Panc1 (cell line): ENCODE results near the gene ISM1. TPM values are rescaled to one million over a fixed set of nuclear protein-coding genes. Genes with fewer than 3 reads are reported as not detected.

Source experiments
- ATAC-seq: fragments of 200-7000 bp; cut with Tn5 transposase; 2 replicates; pipeline ENCODE4 v1.9.1; 2020; ENCODE audit warnings: mild to moderate bottlenecking, moderate library complexity
- BruUV-seq: library from RNA; stranded (reverse); fragments of 400-500 nt; replicated peaks from 2 replicates; lab custom pipeline; 2021; lab: Mats Ljungman, UMichigan
- CTCF ChIA-PET: fragments of 300-600 bp; sonication (Branson Sonifier 250); formaldehyde crosslinking; loops from one replicate; lab custom pipeline; 2022; ENCODE audit warnings: antibody characterized with exemption; lab: Charles Lee
- POLR2A ChIA-PET: fragments of 300-600 bp; sonication (Branson Sonifier 250); formaldehyde crosslinking; loops from one replicate; lab custom pipeline; 2022; ENCODE audit warnings: antibody characterized with exemption; lab: Charles Lee
- DNase-seq: peaks from one replicate; pipeline ENCODE4 v3.0.0-alpha.2; 2010; ENCODE audit warnings: low read depth, low spot score
- H3K27ac ChIP-seq: 2 replicates; pipeline ENCODE4 v1.5.1; 2011; ENCODE audit warnings: mild to moderate bottlenecking, low read length, inconsistent platforms
- H3K27me3 ChIP-seq: fragments of 200-500 bp; sonication (Bioruptor generic); 2 replicates; pipeline ENCODE4 v1.6.0; 2014; ENCODE audit warnings: low read length, inconsistent platforms; ENCODE audit not compliant: control insufficient read depth, insufficient read depth
- H3K36me3 ChIP-seq: fragments of 200-500 bp; sonication (Bioruptor generic); 2 replicates; pipeline ENCODE4 v1.5.1; 2014; ENCODE audit warnings: inconsistent platforms, mild to moderate bottlenecking, low read length, moderate library complexity; ENCODE audit not compliant: control insufficient read depth, insufficient read depth
- H3K4me1 ChIP-seq: 2 replicates; pipeline ENCODE4 v1.5.1; 2011; ENCODE audit warnings: inconsistent platforms, mild to moderate bottlenecking, low read length, moderate library complexity; ENCODE audit not compliant: control insufficient read depth, insufficient read depth
- H3K4me3 ChIP-seq, 2 experiments: 2 replicates each; pipeline ENCODE4 v1.5.1; 2011 to 2012; ENCODE audit warnings: low read depth in 2 of 2, low read length in 2 of 2, mild to moderate bottlenecking in 2 of 2, inconsistent platforms in 1 of 2, moderate library complexity in 1 of 2
- H3K9me3 ChIP-seq: fragments of 200-500 bp; sonication (Bioruptor generic); 2 replicates; pipeline ENCODE4 v1.5.1; 2014; ENCODE audit warnings: low read depth, mild to moderate bottlenecking, inconsistent platforms, low read length, moderate library complexity; ENCODE audit not compliant: control insufficient read depth, insufficient read depth
- CTCF ChIP-seq: fragments of 450-650 bp; IDR thresholded peaks from 2 replicates; pipeline ENCODE4 v1.5.1; 2017; ENCODE audit warnings: mild to moderate bottlenecking
- POLR2AphosphoS5 ChIP-seq: IDR thresholded peaks from 2 replicates; pipeline ENCODE4 v1.6.1; 2012; ENCODE audit warnings: mild to moderate bottlenecking, low read depth, low read length, moderate library complexity
- REST ChIP-seq, 2 experiments: IDR thresholded peaks; 2 replicates each; pipeline ENCODE4 v1.6.1; 2011 to 2012; ENCODE audit warnings: low read depth in 2 of 2, control low read depth in 1 of 2, low read length in 1 of 2, mild to moderate bottlenecking in 1 of 2, moderate library complexity in 1 of 2; ENCODE audit not compliant: insufficient read depth in 1 of 2
- SIN3A ChIP-seq: IDR thresholded peaks from 2 replicates; pipeline ENCODE4 v1.6.1; 2012; ENCODE audit warnings: low read depth, mild to moderate bottlenecking, low read length, moderate library complexity, borderline replicate concordance; ENCODE audit not compliant: insufficient read depth
- TCF7L2 ChIP-seq: IDR thresholded peaks from 2 replicates; pipeline ENCODE4 v1.6.1; 2011; ENCODE audit warnings: mild to moderate bottlenecking, low read depth, low read length, inconsistent platforms
- in situ Hi-C: cut with HindIII; loops from 2 replicates; pipeline ENCODE4 v1.10.0; 2016; ENCODE audit warnings: low sequenced_read_pairs, low pct_unique_long_range_greater_than_20kb
- intact Hi-C: fragments of 100-400 bp; cut with micrococcal nuclease; formaldehyde crosslinking; loops from one replicate; pipeline ENCODE4 v1.10.0; 2022; ENCODE audit not compliant: unreplicated experiment
- total RNA-seq: library from RNA; stranded (reverse); gene quantifications from one replicate; pipeline ENCODE4 v1.2.1, GENCODE V29; 2021; ENCODE audit not compliant: unreplicated experiment

ISM1 gene
- total RNA-seq, 1 experiment from 2014 or later = not detected

- CTCF ChIA-PET = no interaction called here
- ATAC-seq = no peak
- POLR2A ChIA-PET = no interaction called here
- Histone ChIP-seq H3K9me3 (no peaks in the 10 kb centered on the region), H3K27me3 (no peaks in the 10 kb centered on the region), H3K4me1 (no peaks in the 10 kb centered on the region), H3K27ac (no peak overlapping the region), H3K36me3 (no peaks in the 10 kb centered on the region), H3K4me3 (no peak overlapping the region)
- BruUV-seq = no TSS peak
- TF ChIP-seq POLR2AphosphoS5 (no peak), TCF7L2 (no peak), SIN3A (no peak), REST (IDR thresholded peaks at IDR 0.05; ENCODE audit: insufficient read depth in 1 of 2, low read depth in 2 of 2, low read length in 1 of 2) (no peak), CTCF (no peak)
- intact Hi-C loops = no loop called here
- in situ Hi-C loops = no loop called here
- DNase-seq = no peak
These were observed 76.2 kb downstream of the ISM1 start for GRCh38 chr20:13297147-13297899.

GRCh38 chr20:13298692-13299373, 77.8 kb downstream of the ISM1 start:
- TF ChIP-seq SIN3A (no peak), CTCF (no peak), POLR2AphosphoS5 (no peak), TCF7L2 (no peak), REST (IDR thresholded peaks at IDR 0.05; ENCODE audit: insufficient read depth in 1 of 2, low read depth in 2 of 2, low read length in 1 of 2) (no peak)
- POLR2A ChIA-PET = no interaction called here
- Histone ChIP-seq H3K9me3 (no peaks in the 10 kb centered on the region), H3K27ac (no peak overlapping the region), H3K36me3 (no peaks in the 10 kb centered on the region), H3K4me3 (no peak overlapping the region), H3K4me1 (no peaks in the 10 kb centered on the region), H3K27me3 (no peaks in the 10 kb centered on the region)
- DNase-seq (no peak), ATAC-seq (no peak)
- in situ Hi-C loops (no loop called here), intact Hi-C loops (no loop called here)
- CTCF ChIA-PET = interaction anchor here (0.8 kb wide), 1 partner anchor 248 kb away, joined by 3 read pairs; no protein-coding TSS in a partner anchor
- BruUV-seq = no TSS peak
